ENCODE measurements around the gene CCDC181.

GRCh38 chr1:169426174-169426705 lies 1.0 kb downstream of the CCDC181 start:
- TF ChIP-seq CTCF (IDR thresholded peaks at IDR 0.05; ENCODE audit: low read depth, low read length) (no peak), EZH2phosphoT487 (IDR thresholded peaks at IDR 0.05; ENCODE audit: low read depth) (no peak)

Measured in OCI-LY3 (cell line).